Measurements from ENCODE around the gene NREP. TPM values are rescaled to one million over a fixed set of nuclear protein-coding genes. Genes with fewer than 3 reads are reported as not detected.

Gene NREP
- total RNA-seq (1 to 10 TPM; 2.1 to 9.0 (median 4.6) TPM), total RNA-seq (0.59 to 11.1 (median 2.5) reads per million in 29 experiments)
- total RNA-seq (2013): 4.6 TPM

DNA sequence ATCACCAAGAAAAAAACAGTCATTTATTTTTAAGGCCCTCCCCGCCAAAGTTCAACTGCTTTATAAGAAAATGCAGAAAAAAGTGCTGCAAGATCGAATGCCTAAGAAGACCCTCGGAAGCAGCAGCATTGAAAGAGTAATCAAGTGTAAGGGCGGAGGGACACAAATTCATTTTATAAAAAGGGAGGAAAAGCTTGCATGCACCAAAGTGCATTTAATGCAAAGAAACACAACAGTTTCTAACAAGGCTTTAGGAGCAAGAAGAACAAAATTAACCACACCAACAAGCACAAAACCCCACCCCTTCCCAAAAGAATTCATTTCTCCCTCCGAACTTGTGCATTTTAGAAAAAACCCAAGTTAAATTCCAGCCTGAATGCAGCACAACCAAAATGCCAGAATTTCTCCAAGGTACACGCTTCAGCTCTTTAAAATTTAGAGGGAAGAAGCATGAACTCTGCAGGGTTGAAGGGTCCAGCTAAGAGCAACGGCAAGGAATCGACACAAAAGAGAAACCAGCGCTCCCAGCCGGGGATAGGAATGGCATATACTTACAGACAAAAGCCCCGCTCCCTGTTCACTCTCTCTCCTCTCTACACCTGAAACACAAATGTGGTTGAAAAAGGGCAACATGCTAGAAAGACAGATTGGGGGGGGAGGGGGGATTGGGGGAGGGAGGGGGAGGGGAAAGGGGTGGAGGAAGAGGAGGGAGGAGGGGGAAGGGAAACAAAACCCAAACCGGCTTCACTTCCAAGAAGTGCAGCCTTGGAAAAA, at the start of gene NREP:
TSS of gene NREP (minus strand) at position 614 of the 774 bp plus-strand sequence. CDS start 1,422 bp downstream, outside the sequence.
- WGBS (ENCODE audit: insufficient coverage): 10% methylated on average over 2 of the region's 12 CpGs
- peak; percentile 1 to 4 (median 2) for ATAC-seq (replicated peaks in 1 of 4)
- peak in 12 of 35 experiments; percentile 2 to 21 (median 6) for DNase-seq
- ChIA-PET POLR2A (interaction anchor here (0.6 to 0.8 kb wide), 3 partner anchors 422 to 1138 kb away, joined by 3 to 7 read pairs (median 4); no protein-coding TSS in a partner anchor), CTCF (interaction anchor here in 1 of 2 donors (0.8 kb wide), 1 partner anchor 981 kb away, joined by 3 read pairs; the partner anchor contains the start of gene APC)
- Mint-ChIP-seq H3K27ac (peak within 1 kb of the TSS in 1 of 2 donors; percentile 56), H3K36me3 (no peaks in the 10 kb centered on the region), H3K9me3 (no peaks in the 10 kb centered on the region), H3K4me1 (peaks cover 15 to 21% (median 16%) of the 10 kb centered on the region in 3 donors), H3K27me3 (peaks cover 0 to 19% of the 10 kb centered on the region in 2 donors), H3K4me3 (peak within 1 kb of the TSS; percentile 79 to 82 (median 80))
- Histone ChIP-seq H3K4me1 (ENCODE audit: control insufficient read depth in 1 of 2, extremely low read depth in 1 of 2, insufficient read depth in 2 of 2, low read length in 2 of 2) (peaks cover 10 to 13% of the 10 kb centered on the region in 2 experiments), H3K36me3 (ENCODE audit: control insufficient read depth in 2 of 2, extremely low read depth in 1 of 2, insufficient read depth in 1 of 2, low read length in 1 of 2) (no peaks in the 10 kb centered on the region), H3K4me3 (ENCODE audit: control insufficient read depth in 1 of 2, extremely low read depth in 1 of 2, low read length in 1 of 2) (peak within 1 kb of the TSS; percentile 58 to 97), H3K27me3 (replicated peaks in 1 of 2; ENCODE audit: control insufficient read depth in 2 of 2, extremely low read depth in 1 of 2, insufficient read depth in 2 of 2, low read length in 1 of 2) (peaks cover 0 to 8% of the 10 kb centered on the region in 2 experiments), H3K27ac (ENCODE audit: low read length) (peak within 1 kb of the TSS; percentile 47), H3K9me3 (no peaks in the 10 kb centered on the region)

- Mint-ChIP-seq H3K27ac (no peak overlapping the region), H3K4me1 (no peaks in the 10 kb centered on the region), H3K4me3 (no peak overlapping the region), H3K9me3 (no peaks in the 10 kb centered on the region), H3K36me3 (no peaks in the 10 kb centered on the region), H3K27me3 (no peaks in the 10 kb centered on the region)
- Histone ChIP-seq H3K27me3 (replicated peaks in 1 of 2; ENCODE audit: control insufficient read depth in 2 of 2, extremely low read depth in 1 of 2, insufficient read depth in 2 of 2, low read length in 1 of 2) (no peaks in the 10 kb centered on the region), H3K9me3 (no peaks in the 10 kb centered on the region), H3K4me3 (ENCODE audit: control insufficient read depth in 1 of 2, extremely low read depth in 1 of 2, low read length in 1 of 2) (no peak overlapping the region), H3K36me3 (ENCODE audit: control insufficient read depth in 2 of 2, extremely low read depth in 1 of 2, insufficient read depth in 1 of 2, low read length in 1 of 2) (no peaks in the 10 kb centered on the region), H3K27ac (ENCODE audit: low read length) (no peak overlapping the region), H3K4me1 (ENCODE audit: control insufficient read depth in 1 of 2, extremely low read depth in 1 of 2, insufficient read depth in 2 of 2, low read length in 2 of 2) (no peaks in the 10 kb centered on the region)
- DNase-seq (no peak), ATAC-seq (replicated peaks in 1 of 4) (no peak)
- 80% methylated on average over 2 of the region's 2 CpGs for WGBS (ENCODE audit: insufficient coverage)
- ChIA-PET POLR2A (no interaction called here), CTCF (no interaction called here)
These were observed 49.8 kb upstream of the NREP start for GRCh38 chr5:111806753-111807152.

GRCh38 chr5:111806156-111806555, 49.2 kb upstream of the NREP start:
- ChIA-PET POLR2A (no interaction called here), CTCF (no interaction called here)
- ATAC-seq (replicated peaks in 1 of 4): no peak
- no peak for DNase-seq
- H3K27ac ChIP-seq (ENCODE audit: low read length): no peak overlapping the region
- Mint-ChIP-seq H3K36me3 (no peaks in the 10 kb centered on the region), H3K27me3 (no peaks in the 10 kb centered on the region), H3K4me1 (no peaks in the 10 kb centered on the region), H3K9me3 (no peaks in the 10 kb centered on the region), H3K27ac (no peak overlapping the region), H3K4me3 (no peak overlapping the region)
- H3K4me1 ChIP-seq (ENCODE audit: control insufficient read depth in 1 of 2, extremely low read depth in 1 of 2, insufficient read depth in 2 of 2, low read length in 2 of 2): no peaks in the 10 kb centered on the region
- H3K4me3 ChIP-seq (ENCODE audit: control insufficient read depth in 1 of 2, extremely low read depth in 1 of 2, low read length in 1 of 2): no peak overlapping the region
- no peaks in the 10 kb centered on the region for H3K9me3 ChIP-seq
- H3K27me3 ChIP-seq (replicated peaks in 1 of 2; ENCODE audit: control insufficient read depth in 2 of 2, extremely low read depth in 1 of 2, insufficient read depth in 2 of 2, low read length in 1 of 2): no peaks in the 10 kb centered on the region
- no peaks in the 10 kb centered on the region for H3K36me3 ChIP-seq (ENCODE audit: control insufficient read depth in 2 of 2, extremely low read depth in 1 of 2, insufficient read depth in 1 of 2, low read length in 1 of 2)
- WGBS (ENCODE audit: insufficient coverage): no CpG with 5 or more reads among the region's 2 CpGs

GRCh38 chr5:111805071-111805470, 48.1 kb upstream of the NREP start:
- H3K36me3 ChIP-seq (ENCODE audit: control insufficient read depth in 2 of 2, extremely low read depth in 1 of 2, insufficient read depth in 1 of 2, low read length in 1 of 2): no peaks in the 10 kb centered on the region
- no peak for DNase-seq
- H3K36me3 Mint-ChIP-seq: no peaks in the 10 kb centered on the region
- POLR2A ChIA-PET: no interaction called here
- no peak for ATAC-seq (replicated peaks in 1 of 4)
- H3K4me1 ChIP-seq (ENCODE audit: control insufficient read depth in 1 of 2, extremely low read depth in 1 of 2, insufficient read depth in 2 of 2, low read length in 2 of 2): no peaks in the 10 kb centered on the region
- no peak overlapping the region for H3K4me3 Mint-ChIP-seq
- H3K27me3 ChIP-seq (replicated peaks in 1 of 2; ENCODE audit: control insufficient read depth in 2 of 2, extremely low read depth in 1 of 2, insufficient read depth in 2 of 2, low read length in 1 of 2): no peaks in the 10 kb centered on the region
- no CpG with 5 or more reads among the region's 2 CpGs for WGBS (ENCODE audit: insufficient coverage)
- CTCF ChIA-PET: no interaction called here
- H3K9me3 ChIP-seq: no peaks in the 10 kb centered on the region
- no peaks in the 10 kb centered on the region for H3K9me3 Mint-ChIP-seq
- no peak overlapping the region for H3K4me3 ChIP-seq (ENCODE audit: control insufficient read depth in 1 of 2, extremely low read depth in 1 of 2, low read length in 1 of 2)
- no peaks in the 10 kb centered on the region for H3K27me3 Mint-ChIP-seq
- no peaks in the 10 kb centered on the region for H3K4me1 Mint-ChIP-seq
- no peak overlapping the region for H3K27ac Mint-ChIP-seq
- no peak overlapping the region for H3K27ac ChIP-seq (ENCODE audit: low read length)

GRCh38 chr5:111800351-111800750, 43.4 kb upstream of the NREP start:
- no peak for DNase-seq
- WGBS (ENCODE audit: insufficient coverage): 90% methylated on average over 3 of the region's 3 CpGs
- Histone ChIP-seq H3K4me3 (ENCODE audit: control insufficient read depth in 1 of 2, extremely low read depth in 1 of 2, low read length in 1 of 2) (no peak overlapping the region), H3K9me3 (no peaks in the 10 kb centered on the region), H3K4me1 (ENCODE audit: control insufficient read depth in 1 of 2, extremely low read depth in 1 of 2, insufficient read depth in 2 of 2, low read length in 2 of 2) (no peaks in the 10 kb centered on the region), H3K36me3 (ENCODE audit: control insufficient read depth in 2 of 2, extremely low read depth in 1 of 2, insufficient read depth in 1 of 2, low read length in 1 of 2) (no peaks in the 10 kb centered on the region), H3K27me3 (replicated peaks in 1 of 2; ENCODE audit: control insufficient read depth in 2 of 2, extremely low read depth in 1 of 2, insufficient read depth in 2 of 2, low read length in 1 of 2) (no peaks in the 10 kb centered on the region), H3K27ac (ENCODE audit: low read length) (no peak overlapping the region)
- ChIA-PET POLR2A (no interaction called here), CTCF (no interaction called here)
- H3K27ac Mint-ChIP-seq: no peak overlapping the region
- H3K36me3 Mint-ChIP-seq: no peaks in the 10 kb centered on the region
- no peak overlapping the region for H3K4me3 Mint-ChIP-seq
- ATAC-seq (replicated peaks in 1 of 4): no peak
- peaks cover 0 to 3% (median 0%) of the 10 kb centered on the region in 3 donors for H3K9me3 Mint-ChIP-seq
- no peaks in the 10 kb centered on the region for H3K27me3 Mint-ChIP-seq
- no peaks in the 10 kb centered on the region for H3K4me1 Mint-ChIP-seq

DNA sequence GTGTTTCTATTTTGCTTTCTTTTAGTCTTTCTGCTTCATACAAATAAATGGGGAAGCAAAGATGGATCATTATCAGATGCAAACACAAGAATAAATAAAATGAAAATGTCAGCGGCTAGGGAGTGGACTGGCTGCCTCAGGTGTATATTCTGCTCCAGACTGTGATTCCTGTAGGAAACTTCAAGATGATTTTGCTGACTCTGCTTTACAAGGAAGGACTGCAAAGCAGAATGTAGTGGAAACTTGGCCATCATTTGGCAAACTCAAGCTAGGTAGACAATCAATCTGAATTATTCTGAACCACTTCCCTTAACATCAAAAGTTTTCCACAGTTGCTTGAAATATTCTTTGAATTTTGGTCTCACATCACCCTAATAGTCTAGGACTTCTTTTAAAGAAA, 38.1 kb upstream of the NREP start:
- no peaks in the 10 kb centered on the region for H3K9me3 ChIP-seq
- no peaks in the 10 kb centered on the region for H3K4me1 Mint-ChIP-seq
- H3K4me3 ChIP-seq (ENCODE audit: control insufficient read depth in 1 of 2, extremely low read depth in 1 of 2, low read length in 1 of 2): no peak overlapping the region

More for the DNA sequence above, 38.1 kb upstream of the NREP start:
- Histone ChIP-seq H3K36me3 (ENCODE audit: control insufficient read depth in 2 of 2, extremely low read depth in 1 of 2, insufficient read depth in 1 of 2, low read length in 1 of 2) (no peaks in the 10 kb centered on the region), H3K27me3 (replicated peaks in 1 of 2; ENCODE audit: control insufficient read depth in 2 of 2, extremely low read depth in 1 of 2, insufficient read depth in 2 of 2, low read length in 1 of 2) (no peaks in the 10 kb centered on the region), H3K27ac (ENCODE audit: low read length) (no peak overlapping the region), H3K4me1 (ENCODE audit: control insufficient read depth in 1 of 2, extremely low read depth in 1 of 2, insufficient read depth in 2 of 2, low read length in 2 of 2) (no peaks in the 10 kb centered on the region)
- H3K27ac Mint-ChIP-seq: no peak overlapping the region
- ChIA-PET POLR2A (no interaction called here), CTCF (no interaction called here)
- ATAC-seq (replicated peaks in 1 of 4) (no peak), DNase-seq (no peak)
- WGBS (ENCODE audit: insufficient coverage): 86% methylated on average over 1 of the region's 1 CpG
- H3K27me3 Mint-ChIP-seq: no peaks in the 10 kb centered on the region
- H3K4me3 Mint-ChIP-seq: no peak overlapping the region
- H3K9me3 Mint-ChIP-seq: peaks cover 0 to 3% (median 0%) of the 10 kb centered on the region in 3 donors
- no peaks in the 10 kb centered on the region for H3K36me3 Mint-ChIP-seq
